Heart right ventricle (tissue), 16 donors: ENCODE results near the gene MELTF. TPM values are rescaled to one million over a fixed set of nuclear protein-coding genes. Genes with fewer than 3 reads are reported as not detected.
A peak's percentile ranks its signal among the peaks of the same experiment; 100 is the strongest.

Experiments
- ATAC-seq, 8 donors: fragments of 200-7000 bp; cut with Tn5 transposase; one replicate each; pipeline ENCODE4 v1.9.1; 2020; ENCODE audit warnings: mild to moderate bottlenecking in 8 of 8, moderate library complexity in 8 of 8, moderate number of reproducible peaks in 1 of 8
- DNase-seq, 2 donors: peaks; one replicate each; pipeline ENCODE4 v3.0.0-alpha.2; 2020
- H3K27ac ChIP-seq, 10 donors: fragments of 200-600 bp; sonication (generic) in 2 of 10; one replicate each; pipeline versions ENCODE4 v1.5.0 to v1.8.0; 2020 to 2022; ENCODE audit warnings: mild to moderate bottlenecking in 3 of 10
- H3K27me3 ChIP-seq, 7 donors: fragments of 200-600 bp; one replicate each; pipeline ENCODE4 v1.8.0; 2021 to 2022; ENCODE audit warnings: mild to moderate bottlenecking in 2 of 7
- H3K36me3 ChIP-seq, 9 donors: fragments of 200-600 bp; sonication (generic) in 1 of 9; one replicate each; pipeline versions ENCODE4 v1.5.0 to v1.8.0; 2020 to 2022; ENCODE audit warnings: mild to moderate bottlenecking in 2 of 9
- H3K4me1 ChIP-seq, 9 donors: fragments of 200-600 bp; sonication (generic) in 1 of 9; one replicate each; pipeline versions ENCODE4 v1.5.0 to v1.8.0; 2020 to 2022; ENCODE audit warnings: mild to moderate bottlenecking in 4 of 9
- H3K4me3 ChIP-seq, 10 donors: fragments of 200-600 bp; sonication (generic) in 2 of 10; one replicate each; pipeline versions ENCODE4 v1.5.0 to v1.8.0; 2020 to 2022; ENCODE audit warnings: mild to moderate bottlenecking in 7 of 10, moderate library complexity in 2 of 10
- H3K9me3 ChIP-seq, 11 donors: fragments of 200-600 bp in 10 of 11; sonication (generic) in 2 of 11; one replicate each; pipeline versions ENCODE4 v1.5.0 to v1.8.0; 2013 to 2022; ENCODE audit warnings: mild to moderate bottlenecking in 2 of 11, control low read depth in 1 of 11, moderate library complexity in 1 of 11
- WGBS, 2 donors: extraction: QIAGEN DNeasy Blood & Tissue Kit; methylation state at CpG; one replicate each; pipeline ENCODE4 v1.1.7; 2013; ENCODE audit warnings: inconsistent platforms in 1 of 2; 5-methylcytosine and 5-hydroxymethylcytosine counted together
- intact Hi-C, 10 donors: fragments of 100-400 bp; cut with DNase I; formaldehyde crosslinking; loops; one replicate each; pipeline versions ENCODE4 v1.11.1 to v1.14.2; 2022
- polyA plus RNA-seq, 2 donors: library from polyadenylated mRNA; stranded (reverse); fragments of 200-250 nt; gene quantifications; one replicate each; pipeline ENCODE4 v1.2.3, GENCODE V29; 2013
- total RNA-seq, 10 donors: library from RNA; stranded (reverse); fragmentation: NEBNext Ultra II Directional in 3 of 10; extraction: Animal tissue kit (Norgen Biotek cat#: 25700) in 3 of 10; gene quantifications; one replicate each; pipeline versions ENCODE4 v1.2.1 to v1.2.4, GENCODE V29; 2021 to 2023
- TF ChIP-seq, protein P1 (sequence below), 9 donors: fragments of 200-600 bp; sonication (generic) in 2 of 9; IDR thresholded peaks; one replicate each; pipeline versions ENCODE4 v1.5.0 to v1.8.0; 2021 to 2022; ENCODE audit warnings: antibody characterized with exemption in 9 of 9, mild to moderate bottlenecking in 5 of 9, moderate library complexity in 1 of 9
- donor health status: Arrhythmogenic right ventricular cardiomyopathy.
- donor health status: ischemic (EF 13 %, LVEDD 7.1; RV severe dilation, severe dysfunction).
- donor health status: healthy with polysubstance abuse.
- donor health status: DM: no; HTN: yes; CAD: no.
- donor health status: DM: no; HTN: no; CAD: no.
- donor health status: ischemic (EF 25% LVEDD 6.9; RV normal size, moderate dysfunction).
- donor health status: ischemic (EF 25% LVEDD 5.7; RV mildly dilated, moderate dysfunction).
- donor health status: healthy.
- donor health status: DM: yes; HTN: yes; CAD: no.
- donor health status: Ischemic cardiomyopathy.
- donor health status: ischemic (EF 35%, LVEDD 5.7; RV mildly dilated, moderate dysfunction).
- donor health status: nonischemic (EF 11% LVEDD 7.7; RV severe dilation, severe dysfunction).
- donor health status: DM: yes; HTN: yes; CAD: no.
- donor health status: PGD.
- donor health status: ischemic (EF 29% LVEDD 5.4; RV normal size, mild dysfunction).
- donor health status: nonischemic (EF 23%, LVEDD 6.1; RV moderate dilation, normal function).

Gene MELTF
- total and polyA plus RNA-seq, 12 donors, result 2.5 to 31.4 (median 6.8) TPM

DNA sequence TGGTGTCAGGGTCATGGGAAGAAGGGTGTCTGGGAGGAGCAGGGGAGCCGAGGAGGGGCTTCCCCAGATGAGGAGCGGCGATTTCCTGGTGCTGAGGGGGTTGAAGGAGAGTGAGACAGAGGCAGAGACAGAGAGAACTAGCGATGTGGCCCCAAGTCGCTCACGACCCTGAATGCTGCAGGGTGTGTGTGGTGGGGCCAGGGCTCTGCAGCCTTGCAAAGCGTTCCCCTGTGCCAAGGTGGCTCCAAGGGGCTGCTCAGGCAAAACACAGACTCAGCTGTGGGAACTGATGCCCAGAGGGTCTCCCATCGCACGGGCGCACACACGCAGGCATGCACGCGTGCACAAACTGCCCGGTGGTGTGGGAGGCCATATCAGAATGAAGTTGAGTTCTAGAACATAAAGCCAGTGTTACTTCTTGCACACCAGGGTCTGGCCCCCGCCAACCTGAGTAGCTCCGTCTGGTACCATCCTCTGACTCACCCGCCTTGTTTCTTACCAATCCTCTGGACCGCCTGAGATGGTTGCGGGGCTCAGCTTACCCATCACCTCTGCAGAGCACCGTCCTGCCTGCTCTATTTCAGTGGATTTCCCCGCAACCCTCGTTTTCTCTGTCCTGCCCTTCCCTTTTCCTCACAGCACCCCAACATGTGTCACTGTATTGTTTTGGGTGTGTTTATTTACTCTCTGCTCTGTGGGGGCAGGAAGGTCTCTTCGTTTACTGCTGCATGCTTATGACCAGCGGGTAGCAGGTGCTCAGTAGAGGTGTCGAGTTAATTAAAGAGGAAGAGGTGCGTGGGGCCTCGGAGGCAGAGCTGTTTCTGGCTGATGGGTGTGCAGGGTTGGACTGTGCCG, 4.5 kb downstream of the MELTF start:
- no peaks in the 10 kb centered on the region for H3K9me3 ChIP-seq
- intact Hi-C loops, result no loop called here
- H3K27ac ChIP-seq, result no peak overlapping the region
- DNase-seq (no peak), ATAC-seq (no peak)
- no peak overlapping the region for H3K4me3 ChIP-seq
- 93 to 94% methylated on average over 28 of the region's 28 CpGs for WGBS, 2 donors
- H3K27me3 ChIP-seq, result peaks cover 0 to 46% (median 13%) of the 10 kb centered on the region in 7 donors
- H3K4me1 ChIP-seq, result peaks cover 0 to 34% (median 26%) of the 10 kb centered on the region in 9 donors
- TF ChIP-seq, protein P1, sequence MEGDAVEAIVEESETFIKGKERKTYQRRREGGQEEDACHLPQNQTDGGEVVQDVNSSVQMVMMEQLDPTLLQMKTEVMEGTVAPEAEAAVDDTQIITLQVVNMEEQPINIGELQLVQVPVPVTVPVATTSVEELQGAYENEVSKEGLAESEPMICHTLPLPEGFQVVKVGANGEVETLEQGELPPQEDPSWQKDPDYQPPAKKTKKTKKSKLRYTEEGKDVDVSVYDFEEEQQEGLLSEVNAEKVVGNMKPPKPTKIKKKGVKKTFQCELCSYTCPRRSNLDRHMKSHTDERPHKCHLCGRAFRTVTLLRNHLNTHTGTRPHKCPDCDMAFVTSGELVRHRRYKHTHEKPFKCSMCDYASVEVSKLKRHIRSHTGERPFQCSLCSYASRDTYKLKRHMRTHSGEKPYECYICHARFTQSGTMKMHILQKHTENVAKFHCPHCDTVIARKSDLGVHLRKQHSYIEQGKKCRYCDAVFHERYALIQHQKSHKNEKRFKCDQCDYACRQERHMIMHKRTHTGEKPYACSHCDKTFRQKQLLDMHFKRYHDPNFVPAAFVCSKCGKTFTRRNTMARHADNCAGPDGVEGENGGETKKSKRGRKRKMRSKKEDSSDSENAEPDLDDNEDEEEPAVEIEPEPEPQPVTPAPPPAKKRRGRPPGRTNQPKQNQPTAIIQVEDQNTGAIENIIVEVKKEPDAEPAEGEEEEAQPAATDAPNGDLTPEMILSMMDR (IDR thresholded peaks at IDR 0.05), result no peak
- no peaks in the 10 kb centered on the region for H3K36me3 ChIP-seq

DNA sequence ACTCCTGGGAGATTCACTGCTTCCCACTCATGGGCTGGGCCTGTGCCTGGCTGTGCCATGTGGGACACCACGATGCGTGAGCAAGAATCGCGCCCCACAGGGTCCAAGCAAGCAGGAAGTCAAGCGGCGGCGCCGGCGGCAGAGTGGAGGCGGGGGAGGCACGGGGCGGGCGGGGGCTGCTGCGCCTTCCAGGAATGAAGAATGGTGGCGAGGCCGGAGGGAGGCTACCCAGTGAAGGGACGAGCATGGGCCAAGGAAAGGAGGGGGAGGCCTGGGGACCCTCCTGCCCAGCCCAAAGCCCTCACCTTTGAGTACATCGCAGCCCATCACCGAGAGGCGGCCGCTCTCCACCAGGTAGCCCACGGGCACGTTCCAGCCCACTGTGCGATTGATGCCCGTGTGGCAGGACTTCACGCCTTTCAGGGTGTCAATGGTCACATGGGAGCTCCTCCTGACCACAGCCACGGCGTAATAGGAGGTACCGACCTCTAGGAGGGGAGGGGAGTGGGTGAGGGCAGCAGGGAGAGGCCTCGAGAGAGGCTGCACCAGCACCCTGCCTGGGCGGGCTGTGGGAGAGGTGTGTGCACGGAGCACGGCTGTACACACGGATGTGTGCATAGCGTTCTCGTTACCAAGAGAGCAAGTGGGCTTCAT, 5.5 kb downstream of the MELTF start:
- DNase-seq, result no peak
- intact Hi-C loops, result no loop called here
- Histone ChIP-seq H3K4me3 (peak overlapping the region in 4 of 10 donors; percentile 10 to 24 (median 14)), H3K4me1 (peaks cover 0 to 29% (median 18%) of the 10 kb centered on the region in 9 donors), H3K36me3 (no peaks in the 10 kb centered on the region), H3K27ac (no peak overlapping the region), H3K27me3 (peaks cover 0 to 39% (median 6%) of the 10 kb centered on the region in 7 donors), H3K9me3 (no peaks in the 10 kb centered on the region)
- no peak for ATAC-seq
- TF ChIP-seq, protein P1 (IDR thresholded peaks at IDR 0.05), result no peak
- 68 to 78% methylated on average over 36 of the region's 36 CpGs for WGBS, 2 donors

DNA sequence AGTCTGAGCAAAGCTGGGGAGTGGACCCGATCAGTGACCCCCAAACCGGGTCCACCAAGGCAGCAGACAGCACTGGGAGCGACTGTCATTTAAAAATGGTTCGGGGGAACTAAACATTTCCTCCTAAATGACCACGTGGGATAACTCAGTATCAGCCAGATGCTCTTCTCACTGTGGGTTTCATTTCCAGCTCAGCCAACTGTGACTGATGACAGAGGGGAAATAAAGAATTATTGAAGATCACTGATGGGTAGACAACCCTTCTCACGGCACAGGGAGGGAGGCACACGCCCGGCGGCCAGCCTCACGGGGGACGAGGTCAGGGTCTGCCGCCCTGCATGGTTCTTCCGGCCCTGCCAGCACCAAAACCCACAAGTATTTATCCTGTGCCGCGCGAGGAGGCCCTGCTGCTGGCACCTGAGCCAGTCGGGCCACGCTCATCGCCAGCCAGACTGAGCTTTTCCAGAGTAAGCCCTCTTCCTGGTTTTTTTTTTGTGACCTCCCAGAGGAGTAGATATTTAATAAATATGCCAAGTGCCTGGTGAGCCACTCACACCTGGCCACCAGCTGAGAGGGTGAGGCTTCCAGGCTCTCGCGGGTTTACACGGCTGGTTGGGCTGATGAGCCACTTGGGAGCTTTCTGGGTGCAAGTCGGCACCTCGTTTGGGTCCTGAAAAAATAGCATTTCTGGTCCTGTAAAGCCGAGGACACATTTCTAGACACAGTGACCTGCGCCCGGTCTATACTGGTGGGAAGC, 6.2 kb downstream of the MELTF start:
- Histone ChIP-seq H3K4me1 (peaks cover 0 to 22% (median 10%) of the 10 kb centered on the region in 9 donors), H3K27me3 (peaks cover 0 to 32% (median 3%) of the 10 kb centered on the region in 7 donors), H3K9me3 (no peaks in the 10 kb centered on the region), H3K36me3 (no peaks in the 10 kb centered on the region), H3K27ac (no peak overlapping the region), H3K4me3 (peak overlapping the region in 5 of 10 donors; percentile 10 to 24 (median 14))
- DNase-seq (no peak), ATAC-seq (peak in 1 of 8 donors; percentile 25)
- TF ChIP-seq, protein P1 (IDR thresholded peaks at IDR 0.05), result no peak
- 55 to 56% methylated on average over 27 of the region's 27 CpGs for WGBS, 2 donors
- intact Hi-C loops, result no loop called here
